Endothelial cell (in vitro differentiated cells): ENCODE measurements around the gene FRS3. TPM values are rescaled to one million over a fixed set of nuclear protein-coding genes. Genes with fewer than 3 reads are reported as not detected.

Experiments
- DNase-seq: peaks from one replicate; pipeline ENCODE4 v3.0.0; 2021; ENCODE audit warnings: low spot score
- H3K27ac Mint-ChIP-seq: one replicate; pipeline ENCODE4 v1.8.0; 2021; ENCODE audit warnings: mixed read lengths, inconsistent platforms; ENCODE audit not compliant: unreplicated experiment
- H3K27me3 Mint-ChIP-seq: one replicate; pipeline ENCODE4 v1.8.0; 2021; ENCODE audit warnings: mild to moderate bottlenecking, moderate library complexity, mixed read lengths, inconsistent platforms; ENCODE audit not compliant: unreplicated experiment
- H3K36me3 Mint-ChIP-seq: one replicate; pipeline ENCODE4 v1.8.0; 2021; ENCODE audit warnings: mild to moderate bottlenecking, low read depth, mixed read lengths, inconsistent platforms; ENCODE audit not compliant: unreplicated experiment
- H3K4me1 Mint-ChIP-seq: one replicate; pipeline ENCODE4 v1.8.0; 2021; ENCODE audit warnings: mild to moderate bottlenecking, mixed read lengths, inconsistent platforms; ENCODE audit not compliant: unreplicated experiment
- H3K4me3 Mint-ChIP-seq: one replicate; pipeline ENCODE4 v1.8.0; 2021; ENCODE audit warnings: mild to moderate bottlenecking, mixed read lengths, inconsistent platforms; ENCODE audit not compliant: unreplicated experiment
- H3K9me3 Mint-ChIP-seq: one replicate; pipeline ENCODE4 v1.8.0; 2021; ENCODE audit warnings: mixed read lengths, inconsistent platforms; ENCODE audit not compliant: unreplicated experiment
- total RNA-seq: library from RNA; stranded (reverse); fragmentation: NEBNext Ultra II Directional; extraction: Animal tissue kit (Norgen Biotek cat#: 25700); gene quantifications from one replicate; pipeline ENCODE4 v1.2.1, GENCODE V29; 2021; ENCODE audit not compliant: unreplicated experiment
- TF ChIP-seq, protein P1 (sequence below): fragments of 200-600 bp; sonication (generic); IDR thresholded peaks from one replicate; pipeline ENCODE4 v1.5.0; 2021; ENCODE audit warnings: antibody characterized with exemption; ENCODE audit not compliant: unreplicated experiment

Gene FRS3
- total RNA-seq, 1 donor from 2014 or later = 8.8 TPM

DNA sequence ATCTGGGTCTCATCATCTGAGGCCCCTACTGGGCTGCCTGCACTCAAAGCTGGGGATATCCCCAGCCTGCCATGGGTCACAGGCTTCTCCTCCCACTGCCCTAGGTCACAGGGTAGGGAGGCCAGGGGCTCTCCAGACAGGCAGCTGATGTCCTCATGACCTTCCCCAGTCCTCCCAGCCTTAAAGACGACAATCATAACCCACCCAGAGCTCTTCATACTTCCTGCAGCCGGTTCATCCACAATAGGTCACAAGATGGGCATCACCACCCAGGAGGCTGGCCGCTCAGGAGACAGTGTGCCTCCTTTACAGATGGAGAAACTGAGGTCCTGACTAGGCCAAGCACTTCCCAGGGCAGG lies 59.5 kb downstream of the FRS3 start:
- no peak overlapping the region for H3K4me3 Mint-ChIP-seq
- TF ChIP-seq, protein P1, sequence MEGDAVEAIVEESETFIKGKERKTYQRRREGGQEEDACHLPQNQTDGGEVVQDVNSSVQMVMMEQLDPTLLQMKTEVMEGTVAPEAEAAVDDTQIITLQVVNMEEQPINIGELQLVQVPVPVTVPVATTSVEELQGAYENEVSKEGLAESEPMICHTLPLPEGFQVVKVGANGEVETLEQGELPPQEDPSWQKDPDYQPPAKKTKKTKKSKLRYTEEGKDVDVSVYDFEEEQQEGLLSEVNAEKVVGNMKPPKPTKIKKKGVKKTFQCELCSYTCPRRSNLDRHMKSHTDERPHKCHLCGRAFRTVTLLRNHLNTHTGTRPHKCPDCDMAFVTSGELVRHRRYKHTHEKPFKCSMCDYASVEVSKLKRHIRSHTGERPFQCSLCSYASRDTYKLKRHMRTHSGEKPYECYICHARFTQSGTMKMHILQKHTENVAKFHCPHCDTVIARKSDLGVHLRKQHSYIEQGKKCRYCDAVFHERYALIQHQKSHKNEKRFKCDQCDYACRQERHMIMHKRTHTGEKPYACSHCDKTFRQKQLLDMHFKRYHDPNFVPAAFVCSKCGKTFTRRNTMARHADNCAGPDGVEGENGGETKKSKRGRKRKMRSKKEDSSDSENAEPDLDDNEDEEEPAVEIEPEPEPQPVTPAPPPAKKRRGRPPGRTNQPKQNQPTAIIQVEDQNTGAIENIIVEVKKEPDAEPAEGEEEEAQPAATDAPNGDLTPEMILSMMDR = no peak
- H3K9me3 Mint-ChIP-seq = no peaks in the 10 kb centered on the region
- H3K36me3 Mint-ChIP-seq = peaks cover 4% of the 10 kb centered on the region
- no peak for DNase-seq
- H3K27ac Mint-ChIP-seq = no peak overlapping the region
- peaks cover 25% of the 10 kb centered on the region for H3K4me1 Mint-ChIP-seq
- peaks cover 14% of the 10 kb centered on the region for H3K27me3 Mint-ChIP-seq

Other genes with a start within 250 kb of the FRS3 start
- 32.5 TPM for gene FOXP4, start 233.5 kb downstream of the FRS3 start, total RNA-seq
- gene MDFI, start 141.4 kb downstream of the FRS3 start, total RNA-seq = 285 TPM
- 10.4 TPM for gene TFEB, start 44.3 kb downstream of the FRS3 start, total RNA-seq
- gene PGC, start 32.5 kb downstream of the FRS3 start, total RNA-seq = not detected
- 20.7 TPM for gene PRICKLE4, start 882 bp upstream of the FRS3 start, total RNA-seq
- gene TOMM6, start 7.8 kb upstream of the FRS3 start, total RNA-seq = 167 TPM
- 7.1 TPM for gene USP49, start 115.5 kb upstream of the FRS3 start, total RNA-seq
- gene MED20, start 141.2 kb upstream of the FRS3 start, total RNA-seq = 39.4 TPM
- gene BYSL, start 141.6 kb upstream of the FRS3 start, total RNA-seq = 21.9 TPM
- gene CCND3, start 161.9 kb upstream of the FRS3 start, total RNA-seq = 39.3 TPM